Measurements from ENCODE around the gene CACNA1D.
"Not testable (repeated sequence)": the region's sequence is repeated elsewhere in the genome, so short reads cannot be mapped to it uniquely, and the experiment has no call there.

The CACNA1D gene

DNA sequence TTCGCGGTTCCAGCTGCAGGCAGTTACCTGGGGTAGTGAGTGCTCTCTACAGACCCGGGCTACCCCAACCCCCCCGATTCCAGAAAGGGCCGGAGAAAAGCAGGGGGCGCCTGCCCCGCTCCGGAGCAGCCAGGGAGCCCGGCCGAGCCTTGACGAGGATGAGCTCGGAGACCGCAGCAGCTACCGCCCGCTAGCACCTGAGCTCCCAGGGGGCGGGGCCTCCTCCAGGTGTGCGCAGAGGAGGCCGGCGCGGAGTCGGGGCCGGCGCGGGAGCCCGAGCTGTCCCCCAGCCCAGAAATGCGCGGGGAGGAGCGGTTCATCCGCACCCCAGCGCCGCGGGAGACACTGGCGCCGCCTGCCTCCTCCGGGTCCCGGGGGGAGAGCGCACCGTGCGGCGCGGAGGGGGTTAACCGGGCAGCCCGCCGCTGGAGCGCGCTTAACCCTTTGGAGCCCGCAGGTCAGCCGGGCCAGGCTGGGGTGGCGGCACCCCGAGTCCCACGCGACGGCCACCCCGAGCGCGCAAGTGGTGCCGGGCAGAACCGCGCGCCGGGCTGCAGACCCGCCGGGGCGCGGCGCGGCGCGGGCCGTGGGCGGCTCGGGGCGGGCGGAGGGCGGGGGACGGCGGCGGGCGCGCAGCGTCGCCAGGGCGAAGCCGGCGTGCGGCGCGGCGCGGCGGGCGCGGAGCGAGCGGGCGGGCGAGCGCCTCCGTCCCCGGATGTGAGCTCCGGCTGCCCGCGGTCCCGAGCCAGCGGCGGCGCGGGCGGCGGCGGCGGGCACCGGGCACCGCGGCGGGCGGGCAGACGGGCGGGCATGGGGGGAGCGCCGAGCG, at the start of gene CACNA1D:
TSS of gene CACNA1D (plus strand) at position 649 of the 829 bp plus-strand sequence. CDS start 556 bp downstream, outside the sequence.
- peak; percentile 21 for DNase-seq (ENCODE audit: low spot score)
- no peak within 1 kb of the TSS for H3K27ac ChIP-seq

DNA sequence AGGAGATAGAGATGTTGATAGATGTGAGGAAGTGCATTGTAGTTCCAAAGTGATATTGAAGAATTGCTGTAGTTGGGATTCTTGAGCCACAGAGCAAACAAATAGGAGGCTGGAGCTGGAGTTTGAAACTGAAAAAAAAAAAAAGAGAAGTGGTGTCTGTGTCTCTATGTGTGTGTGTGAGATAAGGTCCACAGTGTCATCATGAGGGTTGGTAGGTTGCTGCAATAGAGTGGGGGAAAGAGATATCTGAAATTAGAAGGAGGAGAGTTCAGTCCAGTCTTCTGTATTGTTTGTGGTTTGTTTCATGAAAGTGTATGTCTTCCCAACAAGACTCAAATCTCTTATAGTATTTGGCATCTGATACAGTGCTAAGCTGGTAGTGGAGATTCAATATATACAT, 37.3 kb upstream of the CACNA1D start:
- H3K27ac ChIP-seq = no peak overlapping the region
- no peak for DNase-seq (ENCODE audit: low spot score)
- POLR2A ChIA-PET (ENCODE audit: low non-redundant PET) = no interaction called here
- CTCF ChIA-PET = no interaction called here
- TF ChIP-seq, protein P1, sequence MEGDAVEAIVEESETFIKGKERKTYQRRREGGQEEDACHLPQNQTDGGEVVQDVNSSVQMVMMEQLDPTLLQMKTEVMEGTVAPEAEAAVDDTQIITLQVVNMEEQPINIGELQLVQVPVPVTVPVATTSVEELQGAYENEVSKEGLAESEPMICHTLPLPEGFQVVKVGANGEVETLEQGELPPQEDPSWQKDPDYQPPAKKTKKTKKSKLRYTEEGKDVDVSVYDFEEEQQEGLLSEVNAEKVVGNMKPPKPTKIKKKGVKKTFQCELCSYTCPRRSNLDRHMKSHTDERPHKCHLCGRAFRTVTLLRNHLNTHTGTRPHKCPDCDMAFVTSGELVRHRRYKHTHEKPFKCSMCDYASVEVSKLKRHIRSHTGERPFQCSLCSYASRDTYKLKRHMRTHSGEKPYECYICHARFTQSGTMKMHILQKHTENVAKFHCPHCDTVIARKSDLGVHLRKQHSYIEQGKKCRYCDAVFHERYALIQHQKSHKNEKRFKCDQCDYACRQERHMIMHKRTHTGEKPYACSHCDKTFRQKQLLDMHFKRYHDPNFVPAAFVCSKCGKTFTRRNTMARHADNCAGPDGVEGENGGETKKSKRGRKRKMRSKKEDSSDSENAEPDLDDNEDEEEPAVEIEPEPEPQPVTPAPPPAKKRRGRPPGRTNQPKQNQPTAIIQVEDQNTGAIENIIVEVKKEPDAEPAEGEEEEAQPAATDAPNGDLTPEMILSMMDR (conservative IDR thresholded peaks at IDR 0.05; ENCODE audit: low read depth) = no peak

More for the DNA sequence above, at the start of gene CACNA1D:
- TF ChIP-seq, protein P1 (conservative IDR thresholded peaks at IDR 0.05; ENCODE audit: low read depth) = no peak
- POLR2A ChIA-PET (ENCODE audit: low non-redundant PET) = interaction anchor here (0.5 kb wide), 1 partner anchor 359 kb away, joined by 4 read pairs; no protein-coding TSS in a partner anchor
- CTCF ChIA-PET = no interaction called here

GRCh38 chr3:53460326-53460725, 34.1 kb upstream of the CACNA1D start:
- POLR2A ChIA-PET (ENCODE audit: low non-redundant PET) = no interaction called here
- no peak overlapping the region for H3K27ac ChIP-seq
- TF ChIP-seq, protein P1 (conservative IDR thresholded peaks at IDR 0.05; ENCODE audit: low read depth) = no peak
- DNase-seq (ENCODE audit: low spot score) = no peak
- CTCF ChIA-PET = no interaction called here

- ChIA-PET CTCF (no interaction called here), POLR2A (ENCODE audit: low non-redundant PET) (no interaction called here)
- no peak overlapping the region for H3K27ac ChIP-seq
- DNase-seq (ENCODE audit: low spot score) = peak; percentile 35
- TF ChIP-seq, protein P1 (conservative IDR thresholded peaks at IDR 0.05; ENCODE audit: low read depth) = no peak
Measured at GRCh38 chr3:53464424-53464823, 30.0 kb upstream of the CACNA1D start.

- CTCF ChIA-PET; H3K27ac ChIP-seq; POLR2A ChIA-PET (ENCODE audit: low non-redundant PET); DNase-seq (ENCODE audit: low spot score): not testable (repeated sequence)
Measured at GRCh38 chr3:53469758-53470157, 24.7 kb upstream of the CACNA1D start.

DNA sequence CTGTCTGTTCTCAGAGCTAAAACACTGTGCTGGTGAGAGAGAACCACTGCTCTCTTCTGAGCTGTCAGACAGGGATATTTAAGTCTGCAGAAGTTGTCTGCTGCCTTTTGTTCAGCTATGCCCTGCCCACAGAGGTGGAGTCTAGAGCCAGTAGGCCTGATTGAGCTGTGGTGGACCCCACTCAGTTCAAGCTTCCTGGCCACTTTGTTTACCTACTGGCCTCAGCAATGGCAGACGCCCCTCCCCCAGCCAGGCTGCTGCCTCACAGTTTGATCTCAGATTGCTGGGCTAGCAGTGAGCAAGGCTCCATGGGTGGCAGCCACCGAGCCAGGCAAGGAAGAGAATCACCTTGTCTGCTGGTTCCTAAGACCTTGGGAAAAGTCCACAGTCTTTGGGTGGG, 21.0 kb upstream of the CACNA1D start:
- ChIA-PET CTCF (no interaction called here), POLR2A (ENCODE audit: low non-redundant PET) (no interaction called here)
- no peak for DNase-seq (ENCODE audit: low spot score)
- TF ChIP-seq, protein P1 (conservative IDR thresholded peaks at IDR 0.05; ENCODE audit: low read depth) = no peak
- H3K27ac ChIP-seq = no peak overlapping the region

GRCh38 chr3:53476372-53476771, 18.0 kb upstream of the CACNA1D start:
- POLR2A ChIA-PET (ENCODE audit: low non-redundant PET); H3K27ac ChIP-seq; CTCF ChIA-PET; DNase-seq (ENCODE audit: low spot score): not testable (repeated sequence)

DNA sequence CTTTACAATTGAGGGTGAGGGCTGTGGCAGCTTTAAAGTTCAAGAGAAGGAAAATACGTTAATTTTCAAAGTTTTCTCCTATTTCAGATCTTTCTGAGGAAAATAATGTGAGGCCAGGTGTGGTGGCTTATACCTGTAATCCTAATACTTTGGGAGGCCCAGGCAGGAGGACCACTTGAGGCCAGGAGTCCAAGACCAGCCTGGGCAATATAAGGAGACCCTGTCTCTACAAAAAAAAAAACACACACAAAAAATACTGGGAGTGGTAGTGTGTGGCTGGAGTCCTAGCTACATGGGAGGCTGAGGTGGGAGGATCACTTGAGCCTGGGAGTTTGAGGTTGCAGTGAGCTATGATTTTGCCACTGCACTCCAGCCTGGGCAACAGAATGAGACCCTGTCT, 16.7 kb upstream of the CACNA1D start:
- DNase-seq (ENCODE audit: low spot score); H3K27ac ChIP-seq; POLR2A ChIA-PET (ENCODE audit: low non-redundant PET): not testable (repeated sequence)
- CTCF ChIA-PET = interaction anchor here (0.6 kb wide), 1 partner anchor 571 kb away, joined by 8 read pairs; no protein-coding TSS in a partner anchor

Data from RWPE1 (cell line).